Measurements from ENCODE around the gene ACAN.

Gene ACAN

DNA sequence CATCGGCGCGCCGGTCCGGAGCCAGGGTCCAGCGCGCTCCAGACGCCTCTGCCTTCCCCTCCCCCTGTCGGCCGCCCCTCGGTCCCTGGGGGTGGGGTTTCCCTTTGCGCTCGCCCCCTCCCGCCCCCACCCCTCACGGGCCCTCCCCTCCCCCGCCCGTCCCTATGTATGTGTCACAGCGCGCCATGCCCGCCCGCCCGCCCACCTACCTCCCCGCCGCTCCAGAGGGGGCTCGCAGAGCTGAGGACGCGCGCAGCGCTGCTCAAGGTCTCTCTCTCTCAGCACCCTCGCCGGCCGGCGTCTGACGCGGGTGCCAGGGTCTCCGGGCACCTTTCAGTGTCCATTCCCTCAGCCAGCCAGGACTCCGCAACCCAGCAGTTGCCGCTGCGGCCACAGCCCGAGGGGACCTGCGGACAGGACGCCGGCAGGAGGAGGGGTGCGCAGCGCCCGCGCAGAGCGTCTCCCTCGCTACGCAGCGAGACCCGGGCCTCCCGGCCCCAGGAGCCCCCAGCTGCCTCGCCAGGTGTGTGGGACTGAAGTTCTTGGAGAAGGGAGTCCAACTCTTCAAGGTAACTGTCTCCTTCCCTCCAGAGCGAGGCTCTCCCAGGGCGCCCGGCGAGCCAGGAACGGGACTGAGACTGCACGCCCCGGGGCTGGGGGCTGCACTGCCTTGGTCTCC lies at the start of gene ACAN:
TSS of gene ACAN (plus strand) at position 196 of the 679 bp plus-strand sequence. CDS start 32,771 bp downstream, outside the sequence.
- DNase-seq: peak; percentile 58

DNA sequence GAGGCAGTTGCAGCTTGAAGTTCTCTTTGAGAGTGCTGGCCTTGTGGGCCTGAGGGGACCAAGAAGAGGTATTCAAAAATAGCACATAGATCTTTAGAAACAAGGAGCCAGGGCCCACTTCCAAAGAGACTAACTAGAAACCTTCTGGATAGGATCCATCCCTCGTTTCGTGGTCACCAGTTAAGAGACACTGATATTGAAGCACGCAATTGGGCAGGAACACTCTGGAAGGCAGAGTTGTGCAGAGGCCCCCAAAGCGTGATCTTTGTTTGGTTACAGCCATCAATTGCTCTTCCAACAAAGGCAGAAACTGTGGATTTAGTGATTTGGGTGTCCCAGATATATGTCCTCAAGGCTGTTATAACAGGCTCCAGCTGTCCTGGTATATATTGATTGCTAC lies 46.7 kb upstream of the ACAN start:
- no peak for DNase-seq

DNA sequence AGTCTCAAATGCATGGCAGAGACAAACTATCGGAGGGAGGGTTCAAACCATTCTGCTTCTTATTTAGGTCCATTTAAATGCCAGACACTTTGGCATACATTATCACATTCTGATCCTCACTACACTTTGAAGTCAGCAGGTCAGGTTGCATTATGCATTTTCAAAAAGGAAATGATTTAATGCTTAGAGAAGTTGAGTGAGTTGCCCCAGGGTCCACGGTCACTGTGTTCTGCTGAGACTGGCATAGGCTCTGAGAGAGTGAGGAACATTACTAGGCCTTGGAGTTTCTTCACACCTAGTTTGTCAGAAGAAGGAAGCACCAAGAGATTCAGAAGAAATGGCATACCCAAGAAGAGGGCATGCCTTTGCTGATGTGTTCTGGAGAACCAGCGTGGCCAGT lies 46.3 kb upstream of the ACAN start:
- no peak for DNase-seq

DNA sequence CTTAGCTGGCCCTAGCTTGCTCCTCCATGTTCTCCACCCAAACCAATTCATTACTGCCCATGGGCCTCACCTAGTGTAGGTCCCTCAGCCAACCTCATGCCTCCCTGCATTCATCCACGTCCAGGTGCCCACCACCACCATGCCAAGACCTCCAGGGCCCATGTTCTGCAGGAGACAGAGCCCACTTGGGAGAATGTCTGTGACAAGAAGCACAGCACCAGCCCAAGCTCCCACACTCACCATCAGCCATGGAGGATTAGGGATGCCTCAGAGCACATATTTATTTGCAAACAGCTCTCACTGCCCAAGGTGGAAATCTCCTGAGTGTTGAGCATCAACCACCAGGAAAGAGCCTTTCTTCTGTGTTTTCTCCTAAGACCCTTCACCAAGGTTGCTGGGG lies 43.4 kb upstream of the ACAN start:
- no peak for DNase-seq

DNA sequence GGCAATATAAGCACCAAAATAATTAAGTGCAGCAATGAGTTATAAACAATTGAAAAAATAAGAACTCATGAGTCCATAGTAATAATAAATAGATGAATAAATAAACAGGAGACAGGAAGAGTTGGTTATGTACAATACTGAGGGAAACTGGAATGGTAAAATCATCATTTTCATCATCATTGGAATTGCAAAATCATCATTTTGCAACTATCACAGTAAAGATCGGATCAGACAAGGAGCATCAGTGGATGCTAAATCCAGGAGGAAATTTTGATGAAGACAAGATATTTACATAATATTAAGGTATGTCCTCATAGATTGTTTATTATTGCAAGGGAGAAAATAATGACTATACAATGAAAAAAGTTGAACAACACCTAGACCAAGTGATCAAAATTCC lies 38.8 kb upstream of the ACAN start:
- DNase-seq: no peak

DNA sequence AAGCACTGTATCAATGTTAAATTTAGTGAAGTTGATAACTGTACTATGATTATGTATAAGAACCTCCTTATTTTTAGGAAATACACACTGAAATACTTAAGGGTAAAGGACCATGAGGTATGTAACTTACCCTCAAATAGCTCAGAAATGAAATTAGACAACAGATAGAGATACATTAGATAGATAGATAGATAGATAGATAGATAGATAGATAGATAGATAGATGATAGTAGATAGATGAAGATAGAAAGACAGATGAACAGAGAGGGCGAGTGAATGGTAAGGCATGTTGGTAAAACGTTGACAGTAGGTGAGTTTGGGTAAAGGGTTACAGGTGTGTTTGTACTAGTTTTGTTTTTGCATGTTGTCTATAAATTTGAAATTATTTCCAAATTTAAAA lies 38.0 kb upstream of the ACAN start:
- DNase-seq: no peak

DNA sequence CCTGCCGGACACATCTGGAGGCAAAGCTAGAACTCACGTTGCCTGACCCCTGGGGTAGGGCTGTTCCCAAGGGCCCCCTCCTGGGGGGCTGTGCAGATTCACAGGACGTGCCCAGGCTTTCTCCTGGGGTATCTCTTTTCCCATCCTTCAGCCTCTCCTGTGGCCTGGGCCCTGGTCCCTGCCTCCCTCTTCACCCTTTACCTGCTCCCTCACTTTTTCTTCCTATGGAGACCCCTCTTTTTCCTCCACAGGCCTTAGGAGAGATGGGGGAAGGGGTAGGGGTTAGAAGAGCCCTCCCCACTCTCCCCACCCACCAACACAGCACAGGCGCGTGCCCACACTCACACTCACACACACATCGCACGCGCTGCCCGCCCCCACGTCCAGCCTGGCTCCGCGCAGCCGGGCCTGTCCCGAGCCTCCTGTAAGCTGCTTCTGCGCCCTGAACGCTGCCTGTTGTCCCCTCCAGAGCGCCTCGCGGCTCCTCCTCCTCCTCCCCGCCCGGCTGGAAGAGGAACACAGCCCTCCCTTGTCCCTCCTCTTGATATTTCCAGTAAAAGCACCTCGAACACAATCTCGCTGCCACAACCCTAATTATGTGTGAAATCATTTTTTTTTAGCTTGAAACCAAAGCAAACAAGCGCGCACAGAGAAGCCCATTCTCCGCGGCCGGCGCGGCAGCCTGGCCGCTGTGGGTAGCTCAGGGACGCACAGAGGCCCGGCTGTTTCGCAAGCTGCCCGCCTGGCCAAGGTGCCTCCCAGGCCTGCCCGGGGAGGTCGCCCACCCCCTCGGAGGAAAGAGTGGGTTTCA lies 33.9 kb upstream of the ACAN start:
- peak; percentile 47 for DNase-seq

DNA sequence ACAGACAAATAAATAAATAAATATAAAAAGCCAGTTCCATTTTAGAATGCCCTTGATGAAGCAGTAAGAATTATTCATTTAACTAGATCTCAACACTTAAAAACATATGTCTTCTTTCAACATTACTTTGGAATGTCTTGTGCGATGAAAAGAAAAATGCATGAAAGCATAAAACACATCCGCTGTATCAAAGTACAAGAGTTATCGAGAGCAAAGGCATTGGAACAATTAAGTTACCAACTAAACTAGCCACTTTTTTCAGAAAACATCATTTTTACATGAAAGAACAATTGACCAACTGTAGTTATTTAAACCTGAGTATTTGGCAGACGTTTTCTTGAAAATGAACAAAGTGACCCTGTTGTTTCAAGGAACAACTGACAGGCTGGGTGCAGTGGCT lies 27.5 kb upstream of the ACAN start:
- no peak for DNase-seq

DNA sequence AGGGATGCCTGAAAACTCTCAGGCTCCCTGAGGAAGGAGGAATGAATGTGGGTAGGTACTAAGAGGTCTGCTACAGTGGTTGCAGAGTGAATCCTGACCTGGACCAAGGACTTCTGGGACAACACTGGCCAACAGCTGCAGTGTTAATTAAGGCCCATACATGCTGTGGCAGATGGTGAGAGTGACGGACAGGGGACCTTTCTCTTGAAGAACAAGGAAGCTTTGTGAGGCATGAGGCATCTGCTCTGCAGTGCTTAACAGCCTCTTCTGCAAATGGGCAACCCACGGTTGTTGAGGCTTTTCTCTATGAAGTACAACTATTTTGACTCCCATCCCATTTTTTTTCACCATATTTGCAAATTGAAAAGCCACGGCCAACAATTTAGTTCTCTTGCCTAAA lies 26.6 kb upstream of the ACAN start:
- peak; percentile 17 for DNase-seq

DNA sequence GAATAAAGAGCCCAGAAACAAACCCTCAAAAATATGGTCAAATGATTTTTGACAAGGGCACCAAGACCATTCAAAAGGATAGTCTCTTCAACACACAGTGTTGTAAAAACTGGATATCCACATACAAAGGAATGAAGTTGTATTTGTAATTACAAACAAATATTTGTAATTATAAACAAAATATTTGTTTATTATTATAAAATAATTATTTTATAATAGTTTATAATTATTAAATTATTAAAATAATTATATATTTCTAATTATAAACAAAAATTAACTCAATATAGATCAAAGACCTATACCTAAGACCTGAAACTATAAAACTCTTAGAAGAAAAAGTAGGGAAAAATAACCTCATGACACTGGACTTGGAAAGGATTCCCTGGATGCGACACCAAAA lies 23.3 kb upstream of the ACAN start:
- DNase-seq: no peak

DNA sequence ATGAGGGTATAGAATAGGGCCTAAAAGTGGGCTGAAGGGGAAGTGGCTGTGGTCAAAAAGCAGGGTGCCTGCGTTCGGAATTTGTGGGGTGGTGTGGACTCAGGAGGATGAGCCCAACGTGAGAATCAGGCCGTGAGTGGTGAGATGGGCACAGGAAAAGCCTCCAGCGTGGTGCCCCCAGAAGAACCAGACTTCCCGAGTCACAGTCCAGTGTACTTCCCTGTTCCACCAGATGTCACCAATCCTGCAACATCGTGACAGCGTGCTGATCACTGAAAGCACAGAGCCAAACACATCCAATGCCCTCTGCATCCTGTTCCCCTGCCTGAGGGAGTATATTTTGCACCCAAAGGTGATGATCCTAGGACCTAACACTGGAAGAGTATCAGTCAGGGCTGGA lies 20.8 kb upstream of the ACAN start:
- no peak for DNase-seq

DNA sequence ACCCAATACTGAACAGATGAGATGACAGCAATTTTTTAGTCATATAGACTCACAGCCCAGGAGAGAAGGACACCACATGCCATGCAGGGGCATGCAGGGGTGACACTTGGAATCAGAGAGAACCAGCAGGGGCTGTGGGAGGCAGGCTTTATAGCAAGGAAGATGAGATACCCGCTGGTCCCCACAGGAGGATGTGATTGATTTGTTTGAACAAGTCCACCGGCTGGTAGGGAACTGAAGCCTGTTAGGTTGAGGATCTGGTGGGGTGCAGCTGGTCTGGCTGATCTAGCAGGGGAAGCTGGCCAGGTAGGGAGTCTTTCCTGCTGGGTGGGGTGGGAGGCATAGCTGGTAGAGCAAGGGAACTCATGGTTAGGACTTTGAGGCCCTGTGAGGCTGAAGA lies 18.0 kb upstream of the ACAN start:
- DNase-seq: no peak

DNA sequence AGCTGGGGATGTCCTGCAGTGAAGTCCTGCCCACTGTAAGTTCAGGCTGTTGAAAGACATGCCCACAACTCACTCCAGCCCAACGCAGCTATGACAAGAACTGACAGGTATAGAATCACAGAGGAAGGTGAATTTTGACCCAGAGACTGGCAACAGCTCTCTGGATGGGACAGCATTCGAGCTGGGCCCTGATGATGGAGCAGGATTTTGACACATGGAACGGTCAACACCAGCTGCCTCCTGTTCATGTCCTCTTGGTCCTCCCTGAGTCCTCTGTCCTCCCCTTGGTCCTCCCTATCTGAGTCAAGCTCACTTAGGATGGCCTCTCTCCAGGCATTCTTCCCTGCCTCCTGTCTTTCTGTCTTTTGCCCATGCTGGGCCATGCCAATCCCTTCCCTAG lies 15.2 kb upstream of the ACAN start:
- no peak for DNase-seq

DNA sequence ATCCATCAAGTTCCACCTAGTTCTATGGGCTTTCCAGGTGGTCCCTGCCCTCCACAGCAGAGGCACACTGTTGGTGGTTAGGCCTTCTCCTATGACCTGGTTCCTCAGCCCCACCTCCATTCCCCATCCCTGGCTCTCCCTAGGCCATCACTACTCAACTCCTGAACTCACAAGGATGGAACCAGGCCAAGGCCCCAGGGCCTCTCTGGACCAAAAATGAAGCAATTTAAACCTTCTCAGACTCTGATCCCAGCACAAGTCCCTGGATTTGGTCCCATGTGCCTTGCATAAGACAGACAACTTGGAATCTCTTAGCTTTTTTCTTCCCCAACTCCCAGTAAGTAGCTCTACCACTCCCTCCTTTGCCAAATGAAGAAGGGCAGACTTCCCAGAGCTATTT lies 14.4 kb upstream of the ACAN start:
- DNase-seq: no peak

DNA sequence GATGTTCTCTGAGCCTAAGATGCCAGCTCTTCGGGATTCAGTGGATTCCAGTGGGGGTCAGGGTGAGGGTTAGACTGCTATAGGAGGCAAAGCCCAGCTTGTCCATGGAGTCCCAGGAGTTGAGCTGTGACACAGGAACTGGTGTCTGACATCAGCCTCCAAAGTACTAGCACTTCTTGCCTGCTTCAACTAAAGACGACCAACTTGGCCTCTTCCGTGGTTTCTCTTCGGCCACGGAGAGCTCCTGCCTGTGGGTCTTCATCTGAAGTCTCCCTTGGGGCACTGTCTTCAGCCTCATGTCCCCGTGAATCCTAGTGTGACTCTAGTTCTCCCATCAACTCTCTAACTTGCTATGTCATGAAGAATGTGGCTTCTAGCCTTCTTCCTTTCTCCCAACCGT lies 12.8 kb upstream of the ACAN start:
- no peak for DNase-seq

DNA sequence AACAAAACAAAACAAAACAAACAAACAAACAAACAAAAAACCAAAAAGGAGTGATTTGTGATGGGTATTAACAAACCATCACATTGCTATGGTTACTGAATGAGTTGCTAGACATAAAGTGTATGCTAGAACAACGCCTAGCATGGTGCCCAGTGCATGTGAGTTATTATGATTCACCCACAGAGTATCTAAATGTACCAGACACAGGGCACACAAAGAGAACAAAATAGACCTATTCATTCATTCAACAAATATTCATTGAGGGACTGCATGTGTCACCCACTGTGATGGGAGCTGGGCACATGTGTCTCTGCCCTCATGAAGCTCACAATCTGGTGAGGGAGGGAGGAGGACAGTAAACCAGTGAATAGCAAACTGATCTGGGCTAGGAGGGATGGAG lies 11.6 kb upstream of the ACAN start:
- DNase-seq: no peak

DNA sequence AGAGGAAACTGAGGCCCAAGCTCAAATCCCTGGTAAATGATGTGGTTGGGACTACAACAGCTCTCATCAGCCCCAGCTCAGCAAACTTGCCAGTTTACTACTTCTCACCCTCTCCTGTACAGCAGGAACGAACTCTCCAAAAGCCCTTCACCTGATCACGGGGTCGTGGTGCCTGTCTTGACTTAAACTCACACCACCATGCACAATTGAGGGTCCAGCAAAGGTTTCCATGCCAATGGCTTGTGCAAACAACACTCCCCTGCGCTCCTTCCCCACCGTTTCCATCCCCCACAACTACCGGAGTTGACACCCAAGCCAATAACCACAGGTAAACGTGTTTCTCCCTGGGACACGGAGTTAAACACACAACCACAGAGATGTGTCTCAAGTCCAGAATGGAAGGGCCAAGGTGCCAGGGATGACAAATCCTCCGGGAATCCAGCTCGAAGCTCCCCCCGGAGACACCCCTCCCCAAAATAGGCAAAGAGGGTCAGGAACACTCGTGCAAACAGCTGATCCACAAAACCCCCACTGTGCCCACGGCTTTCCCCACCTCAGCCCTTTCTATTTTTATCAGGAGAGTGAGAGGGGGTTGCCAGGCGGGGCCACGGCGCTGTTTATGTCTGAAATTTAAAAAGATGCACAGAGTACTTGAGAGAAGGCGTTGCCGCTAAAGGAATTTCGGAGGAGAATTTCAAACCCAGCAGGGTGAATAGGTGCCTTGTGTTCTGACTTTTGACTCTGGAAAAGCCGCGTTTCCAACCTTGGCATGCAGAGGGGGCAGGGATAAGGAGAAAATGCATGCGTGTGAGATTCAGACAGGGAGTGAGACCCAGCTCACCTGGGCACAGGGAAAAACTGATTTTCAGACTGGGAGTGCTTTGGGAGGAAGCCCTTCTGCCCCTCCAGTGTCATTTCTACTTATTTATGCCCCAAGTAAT lies 10.6 kb upstream of the ACAN start:
- DNase-seq: no peak

DNA sequence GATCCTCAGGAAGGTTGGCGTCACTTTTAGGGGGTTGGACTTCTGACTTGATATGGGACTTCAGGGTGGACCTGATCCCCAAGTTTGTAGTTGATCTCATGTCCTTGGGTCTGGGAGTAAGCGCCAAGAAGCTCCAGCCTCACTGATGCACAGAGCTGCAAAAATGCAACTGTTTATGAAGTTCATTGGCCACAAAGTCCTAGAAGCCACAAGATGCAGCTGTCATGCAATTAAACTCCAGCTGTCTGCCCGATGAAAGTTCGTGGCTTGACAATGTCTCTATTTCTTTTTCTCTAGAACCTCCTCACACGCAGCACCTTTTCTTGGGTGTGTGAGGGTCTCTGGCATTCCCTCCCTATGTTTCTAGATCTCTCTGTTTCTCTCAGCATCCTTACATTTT lies 9.2 kb upstream of the ACAN start:
- DNase-seq: peak; percentile 14

DNA sequence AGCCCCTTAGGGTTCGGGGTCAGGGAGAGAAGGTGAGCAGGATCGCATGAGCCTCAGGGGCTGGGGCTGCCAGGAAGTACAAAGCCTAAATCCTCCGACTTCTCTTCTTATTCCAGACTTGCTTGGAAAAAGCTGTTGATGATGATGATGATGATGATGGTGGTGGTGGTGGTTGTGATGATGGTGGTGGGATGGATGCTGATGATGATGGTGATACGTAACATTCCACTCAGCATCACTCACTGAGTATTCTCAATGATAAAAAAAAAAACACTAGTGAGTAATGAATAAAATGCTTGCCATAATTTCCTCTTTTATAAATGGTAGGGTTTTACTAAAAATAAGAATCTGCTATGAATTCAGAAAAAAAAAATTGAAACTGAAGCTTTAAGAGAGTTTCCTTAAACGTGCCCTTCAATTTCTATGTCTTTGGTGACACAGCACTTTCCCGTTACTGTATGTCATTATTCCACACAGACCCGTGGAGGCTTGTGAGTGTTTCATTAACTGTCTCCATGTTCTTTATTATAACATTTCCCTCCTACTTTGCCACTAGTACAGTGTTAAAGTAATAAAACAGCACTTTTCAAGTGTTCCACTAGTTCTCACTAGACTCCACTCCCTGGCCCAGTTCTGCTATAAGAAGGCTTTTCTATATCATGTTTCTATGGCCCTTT lies 5.4 kb upstream of the ACAN start:
- no peak for DNase-seq

DNA sequence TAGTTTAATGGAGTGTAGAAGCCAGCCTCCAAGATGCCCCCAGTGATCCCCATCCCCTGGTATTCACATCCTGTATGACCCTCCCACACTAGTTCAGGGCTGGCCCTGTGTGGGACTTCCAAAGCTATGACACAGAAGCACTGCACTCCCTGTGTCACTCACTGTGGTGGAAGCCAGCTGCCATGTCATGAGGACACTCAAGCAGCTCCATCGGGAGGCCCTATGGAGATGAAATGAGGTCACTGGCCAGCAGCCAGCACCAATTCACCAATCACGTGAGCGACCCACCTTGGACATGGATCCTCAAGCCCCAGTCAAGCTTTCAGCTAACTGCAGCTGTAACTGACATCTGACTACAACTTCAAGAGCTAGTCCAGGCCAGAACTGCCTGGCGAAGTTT lies 3.9 kb upstream of the ACAN start:
- DNase-seq: no peak

DNA sequence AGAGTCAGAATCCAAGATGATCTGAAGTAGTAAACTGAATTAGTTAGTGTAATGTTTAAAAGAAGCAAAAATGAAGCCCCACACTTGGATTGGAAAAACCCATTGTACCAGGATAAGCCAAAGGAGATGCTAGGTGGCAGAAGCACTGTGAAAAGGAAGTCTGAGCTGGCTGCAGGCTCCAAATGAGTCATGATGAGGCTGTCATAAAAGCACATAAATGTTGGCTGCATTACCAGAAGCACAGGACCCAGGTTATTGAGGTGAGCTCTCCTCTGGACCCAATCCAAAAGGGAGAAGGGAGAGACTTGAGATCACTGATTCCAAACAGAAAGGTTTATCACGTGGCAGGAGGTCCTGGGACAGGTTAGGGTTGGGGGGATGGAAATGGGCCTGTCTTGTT lies 3.2 kb upstream of the ACAN start:
- no peak for DNase-seq

DNA sequence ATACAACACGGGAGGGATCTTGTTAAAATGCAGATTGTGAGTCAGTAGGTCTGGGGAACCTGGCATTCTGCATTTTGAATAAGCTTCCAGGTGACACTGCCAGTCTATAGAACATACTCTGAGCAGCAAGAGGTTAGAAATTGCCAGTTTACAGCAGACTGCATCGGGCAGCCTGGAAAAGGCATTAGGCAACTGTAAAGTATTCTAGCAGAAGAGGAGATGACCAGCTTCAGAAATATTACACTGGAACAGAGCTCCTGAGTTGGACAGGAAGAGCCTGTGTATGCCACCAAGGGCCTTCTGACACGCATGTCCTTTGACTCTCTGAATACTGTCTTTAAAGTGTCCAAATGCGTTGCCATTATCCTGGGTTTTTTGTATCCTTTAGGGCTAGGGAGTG lies 2.5 kb upstream of the ACAN start:
- no peak for DNase-seq

Measured in eye (tissue), 1 donor.